Neural cell (in vitro differentiated cells): ENCODE measurements around the gene AGBL1.

Experiments
- CTCF ChIP-seq: fragments of 450-650 bp; IDR thresholded peaks from 2 replicates; pipeline ENCODE4 v1.5.1; 2014; ENCODE audit warnings: antibody characterized with exemption, mild to moderate bottlenecking, moderate library complexity; ENCODE audit not compliant: poor library complexity, severe bottlenecking
- EP300 ChIP-seq: fragments of 450-650 bp; conservative IDR thresholded peaks from 2 replicates; pipeline ENCODE4 v1.6.1; 2014; ENCODE audit warnings: antibody characterized with exemption, mild to moderate bottlenecking, moderate library complexity; ENCODE audit not compliant: poor library complexity, severe bottlenecking
- EZH2 ChIP-seq: fragments of 200-600, 300-800 bp; shearing (Covaris generic), sonication (generic); IDR thresholded peaks from 2 replicates; pipeline ENCODE4 v1.6.1; 2014; ENCODE audit warnings: antibody characterized with exemption, low read length, borderline replicate concordance, mild to moderate bottlenecking; ENCODE audit not compliant: insufficient read depth, poor library complexity, severe bottlenecking
- MXI1 ChIP-seq: fragments of 450-650 bp; conservative IDR thresholded peaks from 2 replicates; pipeline ENCODE4 v1.6.1; 2014; ENCODE audit warnings: antibody characterized with exemption, mild to moderate bottlenecking; ENCODE audit not compliant: poor library complexity, severe bottlenecking
- POLR2AphosphoS5 ChIP-seq: IDR thresholded peaks from 2 replicates; pipeline ENCODE4 v1.6.1; 2012
- RAD21 ChIP-seq: fragments of 450-650 bp; conservative IDR thresholded peaks from 2 replicates; pipeline ENCODE4 v1.6.1; 2014; ENCODE audit warnings: antibody characterized with exemption, mild to moderate bottlenecking, moderate library complexity
- REST ChIP-seq: IDR thresholded peaks from 2 replicates; pipeline ENCODE4 v1.6.1; 2012; ENCODE audit warnings: borderline replicate concordance
- SMC3 ChIP-seq: fragments of 450-650 bp; conservative IDR thresholded peaks from 2 replicates; pipeline ENCODE4 v1.6.1; 2014; ENCODE audit warnings: antibody characterized with exemption, mild to moderate bottlenecking, moderate library complexity; ENCODE audit not compliant: poor library complexity
- TAF1 ChIP-seq: IDR thresholded peaks from 2 replicates; pipeline ENCODE4 v1.6.1; 2012; ENCODE audit warnings: low read depth

GRCh38 chr15:86865920-86866319 is 786.2 kb downstream of the AGBL1 start:
- no peak for TF ChIP-seq CTCF
- TF ChIP-seq EZH2 = no peak
- no peak for TF ChIP-seq TAF1
- TF ChIP-seq POLR2AphosphoS5 = no peak
- TF ChIP-seq REST = no peak
- TF ChIP-seq EP300 = no peak
- no peak for TF ChIP-seq SMC3
- TF ChIP-seq MXI1 = no peak
- TF ChIP-seq RAD21 = no peak
